Measurements from ENCODE around the gene MPPED1. TPM values are rescaled to one million over a fixed set of nuclear protein-coding genes. Genes with fewer than 3 reads are reported as not detected.

Gene MPPED1
- polyA plus RNA-seq, 1 of the 3 experiments (the other 2 are of a cell fraction): 0.03 TPM

GRCh38 chr22:43370036-43370435 is 41.8 kb upstream of the MPPED1 start:
- Histone ChIP-seq H3K4me1 (ENCODE audit: control insufficient read depth in 1 of 2, insufficient read depth in 2 of 2, low read depth in 1 of 2, low read length in 1 of 2) (no peaks in the 10 kb centered on the region), H3K36me3 (replicated peaks in 1 of 2; ENCODE audit: control insufficient read depth in 1 of 2, insufficient read depth in 2 of 2, low read length in 1 of 2) (no peaks in the 10 kb centered on the region), H3K79me2 (ENCODE audit: insufficient read depth) (no peaks in the 10 kb centered on the region), H2AFZ (ENCODE audit: low read depth) (no peak overlapping the region), H3K27ac (ENCODE audit: low read depth in 2 of 2, low read length in 1 of 2) (no peak overlapping the region), H3K9me2 (no peaks in the 10 kb centered on the region), H3F3A (replicated peaks; ENCODE audit: insufficient read depth) (no peaks in the 10 kb centered on the region), H3K4me3 (ENCODE audit: low read depth in 2 of 2, low read length in 1 of 2) (no peak overlapping the region), H3K4me2 (no peak overlapping the region), H3K27me3 (ENCODE audit: insufficient read depth) (no peaks in the 10 kb centered on the region), H3K9ac (no peak overlapping the region), H3K9me3 (no peaks in the 10 kb centered on the region), H4K20me1 (ENCODE audit: insufficient read depth) (no peaks in the 10 kb centered on the region)
- TF ChIP-seq GABPA (IDR thresholded peaks at IDR 0.05; ENCODE audit: low read depth): no peak
- TF ChIP-seq PBX3 (IDR thresholded peaks at IDR 0.05): no peak
- no peak for TF ChIP-seq POLR2AphosphoS5 (IDR thresholded peaks at IDR 0.05; ENCODE audit: low read depth, low read length)
- no peak for TF ChIP-seq USF1 (IDR thresholded peaks at IDR 0.05; ENCODE audit: borderline replicate concordance, low read depth)
- TF ChIP-seq MAX (IDR thresholded peaks at IDR 0.05; ENCODE audit: low read depth): no peak
- no peak for TF ChIP-seq MXI1 (IDR thresholded peaks at IDR 0.05; ENCODE audit: low read depth, low read length)
- no peak for TF ChIP-seq GATA2 (CRISPR knock-in tag; IDR thresholded peaks at IDR 0.05)
- TF ChIP-seq YY1 (IDR thresholded peaks at IDR 0.05; ENCODE audit: low read depth): no peak
- no peak for TF ChIP-seq RFX5 (IDR thresholded peaks at IDR 0.05; ENCODE audit: low read length)
- TF ChIP-seq JUND (IDR thresholded peaks at IDR 0.05): no peak
- TF ChIP-seq MEF2A (IDR thresholded peaks at IDR 0.05; ENCODE audit: borderline replicate concordance, low read depth): no peak
- TF ChIP-seq FOSL2 (IDR thresholded peaks at IDR 0.05; ENCODE audit: borderline replicate concordance, low read depth): no peak
- TF ChIP-seq CTCF (IDR thresholded peaks at IDR 0.05): no peak
- no peak for TF ChIP-seq REST (IDR thresholded peaks at IDR 0.05; ENCODE audit: low read depth, low read length)
- no peak for TF ChIP-seq CHD2 (IDR thresholded peaks at IDR 0.05; ENCODE audit: low read length, partially characterized antibody)
- TF ChIP-seq NRF1 (IDR thresholded peaks at IDR 0.05; ENCODE audit: low read depth, low read length): no peak
- TF ChIP-seq TEAD4 (IDR thresholded peaks at IDR 0.05; ENCODE audit: borderline replicate concordance, insufficient read depth): no peak
- no peak for DNase-seq
- 50% methylated on average over 2 of the region's 9 CpGs for WGBS (ENCODE audit: low lambda C conversion rate)
- CTCF ChIA-PET: interaction anchor here (0.9 kb wide), 1 partner anchor 24 kb away, joined by 3 read pairs; no protein-coding TSS in a partner anchor
- POLR2A ChIA-PET: no interaction called here
